ENCODE results near the gene SEZ6L2. TPM values are rescaled to one million over a fixed set of nuclear protein-coding genes. Genes with fewer than 3 reads are reported as not detected.

The SEZ6L2 gene
- total and polyA plus RNA-seq, 2 of the 13 experiments (the other 11 are each of a cell fraction or from before 2014, with no cell fraction given): 14.9 to 16.9 TPM

- TF ChIP-seq ARNT (IDR thresholded peaks at IDR 0.05) (no peak), GMEB1 (CRISPR knock-in tag; IDR thresholded peaks at IDR 0.05; ENCODE audit: borderline replicate concordance) (peak; percentile 61; the same call in 1 of the 2 replicates), FOXC1 (CRISPR knock-in tag; IDR thresholded peaks at IDR 0.05; ENCODE audit: borderline replicate concordance) (peak; percentile 97), ZNF276 (CRISPR knock-in tag; IDR thresholded peaks at IDR 0.05; ENCODE audit: low read depth) (no peak), ZFP62 (CRISPR knock-in tag; IDR thresholded peaks at IDR 0.05) (no peak), ZNF740 (CRISPR knock-in tag; IDR thresholded peaks at IDR 0.05) (no peak), GATAD1 (CRISPR knock-in tag; IDR thresholded peaks at IDR 0.05) (peak; percentile 52; the same call in 1 of the 2 replicates), ZXDC (CRISPR knock-in tag; IDR thresholded peaks at IDR 0.05) (no peak; the same call in 1 of the 2 replicates), ATF7-NPFF (CRISPR knock-in tag; IDR thresholded peaks at IDR 0.05; ENCODE audit: low read depth) (no peak; the same call in 1 of the 2 replicates), SMARCC2 (IDR thresholded peaks at IDR 0.05) (0 out of 2 replicates have a peak, but pooled peaks have one; percentile 24), TAF15 (IDR thresholded peaks at IDR 0.05; ENCODE audit: low read depth, low read length, poor library complexity, severe bottlenecking) (no peak), RBAK (CRISPR knock-in tag; IDR thresholded peaks at IDR 0.05) (no peak), ATF5 (CRISPR knock-in tag; IDR thresholded peaks at IDR 0.05; ENCODE audit: low read depth) (no peak), MAX (IDR thresholded peaks at IDR 0.05) (no peak), CHD4 (IDR thresholded peaks at IDR 0.05; ENCODE audit: borderline replicate concordance, low read length) (no peak; the same call in 1 of the 2 replicates), NR0B2 (CRISPR knock-in tag; IDR thresholded peaks at IDR 0.05) (no peak), ZNF414 (CRISPR knock-in tag; IDR thresholded peaks at IDR 0.05) (peak; percentile 58), ZNF17 (CRISPR knock-in tag; IDR thresholded peaks at IDR 0.05) (no peak), TRIM22 (IDR thresholded peaks at IDR 0.05) (no peak)
Observed at GRCh38 chr16:29899516-29900101, at the start of gene SEZ6L2 (continued).

Data from HepG2 (cell line).